Sigmoid colon (tissue), 7 donors: Measurements from ENCODE around the gene ATP6V0E1. TPM values are rescaled to one million over a fixed set of nuclear protein-coding genes. Genes with fewer than 3 reads are reported as not detected.
"Not testable (repeated sequence)": the region's sequence is repeated elsewhere in the genome, so short reads cannot be mapped to it uniquely, and the experiment has no call there.

Experiments used
- DNase-seq: peaks from one replicate; pipeline ENCODE4 v3.0.0-alpha.2; 2019
- H3K27ac ChIP-seq, 4 donors: fragments of 200-600 bp; sonication (generic); one replicate each; pipeline ENCODE4 v1.5.1; 2016 to 2019; ENCODE audit warnings: mild to moderate bottlenecking in 1 of 4
- H3K27me3 ChIP-seq, 3 donors: fragments of 200-600 bp; sonication (generic); one replicate each; pipeline ENCODE4 v1.5.1; 2019; ENCODE audit warnings: mild to moderate bottlenecking in 1 of 3
- H3K36me3 ChIP-seq, 4 donors: fragments of 200-600 bp; sonication (generic); one replicate each; pipeline ENCODE4 v1.5.1; 2016 to 2019
- H3K4me1 ChIP-seq, 4 donors: fragments of 200-600 bp; sonication (generic); one replicate each; pipeline ENCODE4 v1.5.1; 2017 to 2019
- H3K4me3 ChIP-seq, 4 donors: fragments of 200-600 bp; sonication (generic); one replicate each; pipeline ENCODE4 v1.5.1; 2017 to 2019; ENCODE audit warnings: mild to moderate bottlenecking in 2 of 4, moderate library complexity in 1 of 4
- H3K9me3 ChIP-seq, 4 donors: fragments of 200-600 bp in 3 of 4; sonication (generic) in 3 of 4; one replicate each; pipeline versions ENCODE4 v1.5.1 to v1.6.1; 2013 to 2019
- EP300 ChIP-seq, 4 donors: sonication (generic); formaldehyde crosslinking; IDR thresholded peaks; one replicate each; pipeline ENCODE4 v1.6.1; 2017; ENCODE audit warnings: antibody characterized with exemption in 4 of 4
- POLR2A ChIP-seq, 2 donors: fragments of 450-650 bp; IDR thresholded peaks; one replicate each; pipeline ENCODE4 v1.6.1; 2016; ENCODE audit warnings: antibody characterized with exemption in 2 of 2, mild to moderate bottlenecking in 2 of 2, moderate library complexity in 2 of 2
- POLR2AphosphoS5 ChIP-seq, 4 donors: sonication (generic); formaldehyde crosslinking; IDR thresholded peaks; one replicate each; pipeline ENCODE4 v1.6.1; 2017; ENCODE audit warnings: antibody characterized with exemption in 4 of 4
- WGBS, 2 donors: extraction: QIAGEN DNeasy Blood & Tissue Kit; methylation state at CpG; one replicate each; pipeline ENCODE4 v1.1.7; 2013; 5-methylcytosine and 5-hydroxymethylcytosine counted together
- intact Hi-C: fragments of 100-400 bp; cut with DNase I; formaldehyde crosslinking; loops from one replicate; pipeline ENCODE4 v1.15.1; 2023
- polyA plus RNA-seq, 3 donors: library from polyadenylated mRNA; stranded (reverse); fragments of 200-250 nt; gene quantifications; one replicate each; pipeline ENCODE4 v1.2.3, GENCODE V29; 2013
- small RNA-seq, 3 donors: library from RNA; depleted of rRNA; stranded (forward); fragments of <200 nt; gene quantifications; one replicate each; pipeline ENCODE3, GENCODE V24; 2016
- total RNA-seq, 4 donors: library from RNA; depleted of rRNA; stranded (reverse); fragments of >200 nt; gene quantifications; one replicate each; pipeline ENCODE4 v1.1.0, GENCODE V29; 2016
- TF ChIP-seq, protein P1 (sequence below), 4 experiments: fragments of 450-650 bp in 3 of 4; fragments of 200-600 bp in 1 of 4; IDR thresholded peaks; one replicate each; pipeline ENCODE4 v1.5.1; 2016 to 2019; ENCODE audit warnings: antibody characterized with exemption in 4 of 4, mild to moderate bottlenecking in 3 of 4, moderate library complexity in 2 of 4
- donor health status: healthy with polysubstance abuse.
- donor health status: Bipolar disorder and iron deficiency.
- donor health status: healthy.

Gene ATP6V0E1
- total and polyA plus RNA-seq, 7 donors: 117 to 261 (median 154) TPM

DNA sequence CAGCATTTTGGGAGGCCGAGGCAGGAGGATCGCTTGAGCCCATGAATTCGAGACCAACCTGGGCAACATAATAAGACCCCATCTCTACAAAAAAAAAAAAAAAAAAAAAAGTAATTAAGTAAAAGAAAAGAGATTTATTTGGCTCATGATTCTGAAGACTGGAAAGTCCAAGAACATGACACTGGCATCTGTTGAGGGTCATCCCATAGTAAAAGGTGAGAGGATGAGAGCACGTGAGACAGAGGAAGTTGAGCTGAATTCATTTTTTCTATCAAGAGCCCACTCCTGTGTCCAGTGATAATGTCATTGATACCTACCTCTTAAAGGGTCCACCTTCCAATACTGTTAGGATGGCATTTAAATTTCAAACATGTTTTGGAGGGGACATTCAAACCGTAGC is 92.4 kb downstream of the ATP6V0E1 start:
- Histone ChIP-seq H3K27me3 (no peaks in the 10 kb centered on the region), H3K36me3 (peaks cover 0 to 5% (median under 1%) of the 10 kb centered on the region in 4 donors), H3K4me1 (peaks cover 0 to 26% (median 23%) of the 10 kb centered on the region in 4 donors), H3K9me3 (no peaks in the 10 kb centered on the region), H3K27ac (no peak overlapping the region), H3K4me3 (no peak overlapping the region)
- WGBS, 2 donors: 95 to 97% methylated on average over 5 of the region's 5 CpGs
- DNase-seq: no peak
- intact Hi-C loops: no loop called here
- TF ChIP-seq, protein P1, sequence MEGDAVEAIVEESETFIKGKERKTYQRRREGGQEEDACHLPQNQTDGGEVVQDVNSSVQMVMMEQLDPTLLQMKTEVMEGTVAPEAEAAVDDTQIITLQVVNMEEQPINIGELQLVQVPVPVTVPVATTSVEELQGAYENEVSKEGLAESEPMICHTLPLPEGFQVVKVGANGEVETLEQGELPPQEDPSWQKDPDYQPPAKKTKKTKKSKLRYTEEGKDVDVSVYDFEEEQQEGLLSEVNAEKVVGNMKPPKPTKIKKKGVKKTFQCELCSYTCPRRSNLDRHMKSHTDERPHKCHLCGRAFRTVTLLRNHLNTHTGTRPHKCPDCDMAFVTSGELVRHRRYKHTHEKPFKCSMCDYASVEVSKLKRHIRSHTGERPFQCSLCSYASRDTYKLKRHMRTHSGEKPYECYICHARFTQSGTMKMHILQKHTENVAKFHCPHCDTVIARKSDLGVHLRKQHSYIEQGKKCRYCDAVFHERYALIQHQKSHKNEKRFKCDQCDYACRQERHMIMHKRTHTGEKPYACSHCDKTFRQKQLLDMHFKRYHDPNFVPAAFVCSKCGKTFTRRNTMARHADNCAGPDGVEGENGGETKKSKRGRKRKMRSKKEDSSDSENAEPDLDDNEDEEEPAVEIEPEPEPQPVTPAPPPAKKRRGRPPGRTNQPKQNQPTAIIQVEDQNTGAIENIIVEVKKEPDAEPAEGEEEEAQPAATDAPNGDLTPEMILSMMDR (IDR thresholded peaks at IDR 0.05): no peak
- TF ChIP-seq EP300 (IDR thresholded peaks at IDR 0.05): no peak
- no peak for TF ChIP-seq POLR2A (IDR thresholded peaks at IDR 0.05)
- TF ChIP-seq POLR2AphosphoS5 (IDR thresholded peaks at IDR 0.05): no peak

DNA sequence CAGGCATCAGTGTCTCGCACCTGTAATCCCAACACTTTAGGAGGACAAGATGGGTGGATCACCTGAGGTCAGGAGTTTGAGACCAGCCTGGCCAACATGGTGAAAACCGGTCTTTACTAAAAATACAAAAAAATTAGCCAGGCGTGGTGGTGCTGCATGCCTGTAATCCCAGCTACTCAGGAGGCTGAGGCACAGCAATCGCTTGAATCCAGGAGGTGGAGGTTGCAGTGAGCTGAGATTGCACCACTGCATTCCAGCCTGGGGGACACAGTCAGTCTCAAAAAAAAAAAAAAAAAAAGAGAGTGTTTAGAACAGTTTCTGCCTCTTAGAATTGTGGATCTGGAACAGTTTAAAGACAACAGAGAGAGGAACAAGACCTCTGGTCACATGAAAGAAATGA is 92.9 kb downstream of the ATP6V0E1 start:
- H3K4me3 ChIP-seq, H3K27ac ChIP-seq, DNase-seq, H3K27me3 ChIP-seq, H3K9me3 ChIP-seq, intact Hi-C loops: not testable (repeated sequence)
- WGBS, 2 donors: 97% methylated on average over 4 of the region's 4 CpGs
- H3K36me3 ChIP-seq: peaks cover 0 to 10% (median 5%) of the 10 kb centered on the region in 4 donors
- peaks cover 0 to 26% (median 20%) of the 10 kb centered on the region in 4 donors for H3K4me1 ChIP-seq

DNA sequence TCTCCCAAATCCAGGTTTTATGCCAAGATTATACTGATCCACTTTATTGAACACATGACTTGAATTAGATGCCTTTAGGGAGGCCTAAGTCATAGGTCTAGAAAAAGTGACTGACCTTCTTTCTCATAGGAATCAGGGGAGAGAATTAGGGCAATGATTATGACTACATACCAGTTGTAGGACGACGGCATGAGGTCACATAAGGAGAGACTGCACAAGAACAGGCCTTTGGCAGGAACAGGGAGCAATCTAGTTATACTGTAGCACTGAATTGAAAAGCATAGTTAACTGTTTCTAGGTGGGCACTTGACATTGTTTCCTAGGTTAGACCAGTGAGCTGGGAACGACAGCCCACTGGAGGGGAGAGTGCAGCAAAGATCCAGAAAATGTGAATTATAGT is 95.3 kb downstream of the ATP6V0E1 start:
- Histone ChIP-seq H3K4me1 (peaks cover 0 to 26% (median 16%) of the 10 kb centered on the region in 4 donors), H3K4me3 (no peak overlapping the region), H3K36me3 (peaks cover 3 to 23% (median 7%) of the 10 kb centered on the region in 4 donors), H3K27me3 (no peaks in the 10 kb centered on the region), H3K27ac (no peak overlapping the region), H3K9me3 (no peaks in the 10 kb centered on the region)
- DNase-seq: no peak
- intact Hi-C loops: no loop called here
- WGBS, 2 donors: 86 to 92% methylated on average over 3 of the region's 3 CpGs
- TF ChIP-seq POLR2AphosphoS5 (IDR thresholded peaks at IDR 0.05) (no peak), POLR2A (IDR thresholded peaks at IDR 0.05) (no peak), EP300 (IDR thresholded peaks at IDR 0.05) (no peak)
- TF ChIP-seq, protein P1 (IDR thresholded peaks at IDR 0.05): no peak

Small RNA genes lying within 50 kb of the gene (small RNA-seq; reads per million reads assigned to genes)
- gene RF00019 (0 reads per million in 3 donors), gene SNORA74B (9.8 to 24.1 (median 13.8) reads per million in 3 donors)

Other genes starting within 250 kb of the ATP6V0E1 start
- gene DUSP1, start 212.6 kb upstream of the ATP6V0E1 start, total RNA-seq: 1,000 to 10,000 TPM in 1 of 4 donors, 100 to 1,000 TPM in 3; 449 to 1,033 (median 779) TPM
- gene DUSP1, start 212.6 kb upstream of the ATP6V0E1 start, polyA plus RNA-seq: 100 to 1,000 TPM in 2 of 3 donors, 10 to 100 TPM in 1; 99.9 to 253 (median 136) TPM
- 100 to 1,000 TPM in 1 of 4 donors, 10 to 100 TPM in 3; 80.6 to 117 (median 95.7) TPM for gene ERGIC1, start 149.5 kb upstream of the ATP6V0E1 start, total RNA-seq
- gene ERGIC1, start 149.5 kb upstream of the ATP6V0E1 start, polyA plus RNA-seq: 100 to 1,000 TPM; 125 to 160 (median 132) TPM
- 10 to 100 TPM; 11.6 to 30.9 (median 25.4) TPM for gene RPL26L1, start 24.3 kb upstream of the ATP6V0E1 start, total RNA-seq
- gene RPL26L1, start 24.3 kb upstream of the ATP6V0E1 start, polyA plus RNA-seq: 10 to 100 TPM; 31.2 to 70.9 (median 41.8) TPM
- 10 to 100 TPM; 47.9 to 58.5 (median 56.6) TPM for gene CREBRF, start 72.6 kb downstream of the ATP6V0E1 start, total RNA-seq
- 1 to 10 TPM; 4.4 to 6.6 (median 6.6) TPM for gene CREBRF, start 72.6 kb downstream of the ATP6V0E1 start, polyA plus RNA-seq
- 10 to 100 TPM in 2 of 4 donors, 1 to 10 TPM in 2; 6.7 to 11.8 (median 10.5) TPM for gene BNIP1, start 160.8 kb downstream of the ATP6V0E1 start, total RNA-seq
- gene BNIP1, start 160.8 kb downstream of the ATP6V0E1 start, polyA plus RNA-seq: 10 to 100 TPM; 14.9 to 19.2 (median 18.7) TPM